Immature natural killer cell (primary cell): Measurements from ENCODE around the gene ARHGEF10L. TPM values are rescaled to one million over a fixed set of nuclear protein-coding genes. Genes with fewer than 3 reads are reported as not detected.
"Not testable (repeated sequence)": the region's sequence is repeated elsewhere in the genome, so short reads cannot be mapped to it uniquely, and the experiment has no call there.

Experiments used
- DNase-seq, 3 donors: peaks; one replicate each; pipeline ENCODE4 v3.0.0; 2022; ENCODE audit warnings: mixed read lengths in 1 of 3
- H3K27ac Mint-ChIP-seq, 6 donors: one replicate each; pipeline ENCODE4 v1.8.0; 2020; ENCODE audit warnings: mixed read lengths in 6 of 6, mild to moderate bottlenecking in 5 of 6, inconsistent platforms in 4 of 6, moderate library complexity in 3 of 6
- H3K27me3 Mint-ChIP-seq, 3 donors: one replicate each; pipeline ENCODE4 v1.8.0; 2020 to 2021; ENCODE audit warnings: low read depth in 3 of 3, mild to moderate bottlenecking in 3 of 3, mixed read lengths in 3 of 3, moderate library complexity in 3 of 3, inconsistent platforms in 1 of 3
- H3K36me3 Mint-ChIP-seq, 3 donors: one replicate each; pipeline ENCODE4 v1.8.0; 2020; ENCODE audit warnings: mixed read lengths in 3 of 3, inconsistent platforms in 2 of 3, mild to moderate bottlenecking in 2 of 3
- H3K4me1 Mint-ChIP-seq, 2 donors: one replicate each; pipeline ENCODE4 v1.8.0; 2020; ENCODE audit warnings: inconsistent platforms in 2 of 2, mild to moderate bottlenecking in 2 of 2, mixed read lengths in 2 of 2, moderate library complexity in 1 of 2
- H3K4me3 Mint-ChIP-seq, 5 donors: one replicate each; pipeline ENCODE4 v1.8.0; 2020; ENCODE audit warnings: mild to moderate bottlenecking in 5 of 5, mixed read lengths in 5 of 5, inconsistent platforms in 3 of 5, moderate library complexity in 3 of 5
- H3K9me3 Mint-ChIP-seq, 6 donors: one replicate each; pipeline ENCODE4 v1.8.0; 2020; ENCODE audit warnings: mild to moderate bottlenecking in 6 of 6, mixed read lengths in 6 of 6, inconsistent platforms in 4 of 6, moderate library complexity in 3 of 6
- polyA plus RNA-seq, 3 donors: library from polyadenylated mRNA; unstranded; fragments of 300-500 nt; fragmentation: Illumina TruSeq; gene quantifications; one replicate each; pipeline ENCODE4 v1.2.3, GENCODE V29; 2021

ARHGEF10L gene
- polyA plus RNA-seq, 3 donors from 2014 or later, result 0.17 to 0.20 TPM; not detected in 1

DNA sequence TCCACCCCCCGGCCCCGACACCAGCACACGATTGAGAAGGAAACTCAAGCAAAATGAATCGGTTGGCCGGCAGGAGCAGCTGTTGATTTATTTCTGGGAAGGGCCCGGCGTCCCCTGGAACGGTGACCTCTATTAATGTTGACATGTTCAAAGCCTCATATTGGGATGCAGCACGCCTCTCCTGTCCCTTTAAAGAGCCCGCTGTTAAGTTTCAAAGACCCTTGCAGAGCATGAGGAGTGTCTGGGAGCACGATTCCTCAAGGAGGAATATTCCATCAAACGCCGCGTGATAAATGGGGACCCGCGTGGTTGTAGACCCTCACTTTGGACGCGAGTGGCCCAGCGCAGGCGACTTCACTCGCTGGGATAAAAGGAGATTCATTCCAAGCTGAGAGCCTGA lies 194.2 kb downstream of the ARHGEF10L start:
- Mint-ChIP-seq H3K4me1 (no peaks in the 10 kb centered on the region), H3K36me3 (no peaks in the 10 kb centered on the region), H3K27me3 (peaks cover 0 to 2% (median 0%) of the 10 kb centered on the region in 3 donors), H3K9me3 (no peaks in the 10 kb centered on the region), H3K27ac (no peak overlapping the region), H3K4me3 (no peak overlapping the region)
- no peak for DNase-seq

DNA sequence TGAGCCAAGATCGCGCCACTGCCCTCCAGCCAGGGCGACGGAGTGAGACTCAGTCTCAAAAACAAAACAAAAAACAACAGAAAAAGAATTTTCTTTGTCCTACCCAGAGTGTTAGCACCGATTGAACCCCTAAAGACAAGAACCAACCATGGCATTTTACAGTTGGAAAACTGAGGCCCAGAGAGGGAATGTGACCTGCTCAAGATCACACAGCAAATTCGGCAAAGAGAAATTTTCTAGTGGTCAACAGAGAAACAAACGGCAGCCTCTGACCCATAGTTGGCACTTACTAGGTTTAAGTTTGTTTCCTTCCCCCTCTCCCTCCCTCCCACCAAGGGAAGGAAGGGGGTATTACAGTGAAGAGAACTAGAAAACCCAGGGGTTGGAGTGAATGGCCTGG lies 195.1 kb downstream of the ARHGEF10L start:
- H3K27ac Mint-ChIP-seq, result no peak overlapping the region

DNA sequence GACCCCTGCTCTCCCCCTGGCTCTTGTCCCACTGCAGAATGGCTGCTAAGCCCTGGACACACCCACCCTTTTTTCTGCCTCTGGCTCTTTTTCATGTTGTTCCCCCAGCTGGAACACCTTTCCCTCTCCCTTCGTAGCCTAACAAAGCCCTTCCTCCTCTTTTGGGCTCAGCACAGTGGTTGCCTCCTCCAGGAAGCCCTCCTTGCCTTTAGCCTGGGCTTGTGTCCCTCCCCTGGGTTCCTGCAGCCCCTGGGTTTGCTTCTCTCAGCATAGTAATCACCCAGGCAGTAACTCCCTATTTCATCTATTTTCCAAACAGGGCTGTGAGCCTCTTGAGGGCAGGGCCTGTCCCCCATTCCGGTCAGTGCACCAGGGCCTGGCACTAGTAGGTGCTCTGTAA lies 195.8 kb downstream of the ARHGEF10L start:
- Mint-ChIP-seq H3K4me1 (no peaks in the 10 kb centered on the region), H3K9me3 (no peaks in the 10 kb centered on the region), H3K27ac (no peak overlapping the region), H3K36me3 (no peaks in the 10 kb centered on the region), H3K27me3 (peaks cover 0 to 2% (median 0%) of the 10 kb centered on the region in 3 donors), H3K4me3 (no peak overlapping the region)
- no peak for DNase-seq

More for the DNA sequence above, 195.1 kb downstream of the ARHGEF10L start:
- no peak for DNase-seq
- no peaks in the 10 kb centered on the region for H3K36me3 Mint-ChIP-seq
- no peaks in the 10 kb centered on the region for H3K4me1 Mint-ChIP-seq
- H3K9me3 Mint-ChIP-seq, result no peaks in the 10 kb centered on the region
- H3K4me3 Mint-ChIP-seq, result no peak overlapping the region
- peaks cover 0 to 2% (median 0%) of the 10 kb centered on the region in 3 donors for H3K27me3 Mint-ChIP-seq

DNA sequence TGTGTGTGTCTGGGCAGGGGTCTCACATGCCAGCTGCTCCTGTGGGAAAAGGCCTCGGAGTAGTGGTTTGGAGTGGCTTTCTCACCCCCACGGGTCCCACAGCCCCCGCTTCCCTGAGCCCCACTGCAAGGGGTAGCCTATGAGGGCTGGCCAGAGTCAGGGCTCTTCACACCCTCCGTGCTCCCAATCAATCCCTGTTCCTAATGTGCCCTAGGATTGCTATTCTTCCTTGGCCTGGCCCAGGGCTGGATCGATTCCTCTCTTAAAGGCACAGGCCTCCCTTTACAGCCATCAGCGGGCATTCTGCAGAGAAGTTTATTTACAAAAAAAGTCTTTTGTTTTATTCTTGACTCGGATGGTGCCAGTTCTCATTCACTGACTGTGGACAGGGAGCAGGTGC lies 196.3 kb downstream of the ARHGEF10L start:
- Mint-ChIP-seq H3K36me3 (no peaks in the 10 kb centered on the region), H3K9me3 (no peaks in the 10 kb centered on the region), H3K4me3 (no peak overlapping the region), H3K27ac (no peak overlapping the region), H3K4me1 (no peaks in the 10 kb centered on the region), H3K27me3 (peaks cover 0 to 7% (median 0%) of the 10 kb centered on the region in 3 donors)
- no peak for DNase-seq

DNA sequence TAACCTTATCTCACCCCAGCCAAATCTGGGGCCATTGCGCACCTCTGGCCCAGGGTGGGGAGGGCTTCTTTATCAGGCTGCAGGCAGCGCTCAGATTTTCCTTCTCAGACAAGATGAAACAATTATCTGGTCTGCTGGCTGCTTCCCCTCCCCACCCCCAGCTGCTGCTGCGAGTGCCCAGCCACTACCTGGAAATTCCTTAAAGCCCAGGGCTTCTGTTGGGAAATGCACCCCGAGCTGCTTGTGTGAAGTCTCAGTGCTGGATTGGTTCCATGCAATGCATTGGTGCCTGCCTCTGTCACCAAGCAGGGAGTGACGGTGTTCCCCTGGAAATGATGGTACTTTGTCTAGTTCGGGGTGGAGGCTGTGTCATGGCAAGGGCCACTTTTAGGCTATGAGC lies 197.1 kb downstream of the ARHGEF10L start:
- no peak overlapping the region for H3K27ac Mint-ChIP-seq

DNA sequence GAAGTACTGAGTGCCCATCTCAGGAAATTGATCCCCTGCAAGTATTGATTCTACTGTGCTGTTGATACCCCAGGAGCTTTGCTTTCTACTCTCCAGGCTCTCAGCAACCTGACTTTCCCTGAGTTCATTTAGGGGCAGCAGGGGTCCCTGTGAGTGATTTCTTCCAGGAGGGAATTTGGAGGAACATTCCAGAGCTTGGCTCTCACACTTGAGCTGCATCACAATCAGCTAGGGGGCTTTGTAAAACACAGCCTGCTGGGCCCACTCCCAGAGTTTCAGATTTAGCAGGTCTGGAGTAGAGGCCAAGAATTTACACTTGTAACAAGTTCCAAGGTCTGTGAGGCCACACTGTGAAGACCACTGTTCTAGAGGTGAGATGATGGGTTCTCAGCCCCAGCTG lies 199.6 kb downstream of the ARHGEF10L start:
- H3K36me3 Mint-ChIP-seq, result no peaks in the 10 kb centered on the region
- H3K9me3 Mint-ChIP-seq, result no peaks in the 10 kb centered on the region

More for the DNA sequence above, 197.1 kb downstream of the ARHGEF10L start:
- no peaks in the 10 kb centered on the region for H3K36me3 Mint-ChIP-seq
- no peak for DNase-seq
- no peaks in the 10 kb centered on the region for H3K9me3 Mint-ChIP-seq
- no peaks in the 10 kb centered on the region for H3K4me1 Mint-ChIP-seq
- peaks cover 0 to 10% (median 2%) of the 10 kb centered on the region in 3 donors for H3K27me3 Mint-ChIP-seq
- no peak overlapping the region for H3K4me3 Mint-ChIP-seq

DNA sequence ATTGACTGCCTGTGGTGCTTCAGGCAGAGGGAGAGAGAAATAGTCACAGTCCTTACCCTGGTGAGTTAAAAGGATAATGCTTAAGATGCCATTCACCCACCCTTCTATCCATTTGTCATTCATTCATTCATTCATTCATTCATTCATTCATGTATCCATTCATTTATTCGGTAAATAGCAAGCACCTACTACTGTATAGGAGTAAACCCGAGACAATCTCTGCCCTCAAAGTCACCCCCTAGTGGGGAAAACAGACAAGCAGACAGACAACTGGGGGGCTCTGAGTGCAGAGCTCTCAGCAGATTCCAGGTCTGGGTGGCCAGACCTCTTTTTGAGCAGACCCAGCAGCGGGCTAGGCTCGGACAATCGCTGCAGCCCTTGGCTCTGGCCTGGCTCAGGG lies 201.6 kb downstream of the ARHGEF10L start:
- no peak for DNase-seq
- H3K9me3 Mint-ChIP-seq, result no peaks in the 10 kb centered on the region
- no peak overlapping the region for H3K4me3 Mint-ChIP-seq
- no peak overlapping the region for H3K27ac Mint-ChIP-seq
- H3K36me3 Mint-ChIP-seq, result no peaks in the 10 kb centered on the region
- no peaks in the 10 kb centered on the region for H3K4me1 Mint-ChIP-seq
- H3K27me3 Mint-ChIP-seq, result peaks cover 2 to 10% (median 2%) of the 10 kb centered on the region in 3 donors

More for the DNA sequence above, 199.6 kb downstream of the ARHGEF10L start:
- Mint-ChIP-seq H3K27me3 (peaks cover 2 to 10% (median 2%) of the 10 kb centered on the region in 3 donors), H3K27ac (no peak overlapping the region), H3K4me3 (no peak overlapping the region), H3K4me1 (no peaks in the 10 kb centered on the region)
- DNase-seq, result no peak

DNA sequence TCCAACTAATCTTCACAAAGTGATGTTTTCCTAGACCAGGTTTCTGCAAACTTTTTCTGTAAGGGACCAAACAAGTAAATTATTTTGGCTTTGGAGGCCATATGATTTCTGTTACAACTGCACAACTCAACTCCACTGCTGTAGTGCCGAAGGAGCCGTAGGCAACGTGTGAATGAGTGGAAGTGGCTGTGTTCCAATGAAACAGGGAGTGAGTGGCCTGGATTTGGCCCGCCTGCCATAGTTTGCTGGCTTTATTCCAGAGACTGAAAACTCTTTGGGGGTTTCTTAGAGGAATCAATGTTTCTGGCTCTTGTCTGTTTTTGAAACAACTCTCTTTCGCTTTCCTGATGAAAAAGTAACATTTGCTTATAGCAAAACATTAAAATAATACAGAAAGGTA lies 203.1 kb downstream of the ARHGEF10L start:
- no peak for DNase-seq
- Mint-ChIP-seq H3K4me1 (no peaks in the 10 kb centered on the region), H3K27ac (no peak overlapping the region), H3K27me3 (peaks cover 2 to 10% (median 4%) of the 10 kb centered on the region in 3 donors), H3K4me3 (no peak overlapping the region), H3K9me3 (no peaks in the 10 kb centered on the region), H3K36me3 (no peaks in the 10 kb centered on the region)

DNA sequence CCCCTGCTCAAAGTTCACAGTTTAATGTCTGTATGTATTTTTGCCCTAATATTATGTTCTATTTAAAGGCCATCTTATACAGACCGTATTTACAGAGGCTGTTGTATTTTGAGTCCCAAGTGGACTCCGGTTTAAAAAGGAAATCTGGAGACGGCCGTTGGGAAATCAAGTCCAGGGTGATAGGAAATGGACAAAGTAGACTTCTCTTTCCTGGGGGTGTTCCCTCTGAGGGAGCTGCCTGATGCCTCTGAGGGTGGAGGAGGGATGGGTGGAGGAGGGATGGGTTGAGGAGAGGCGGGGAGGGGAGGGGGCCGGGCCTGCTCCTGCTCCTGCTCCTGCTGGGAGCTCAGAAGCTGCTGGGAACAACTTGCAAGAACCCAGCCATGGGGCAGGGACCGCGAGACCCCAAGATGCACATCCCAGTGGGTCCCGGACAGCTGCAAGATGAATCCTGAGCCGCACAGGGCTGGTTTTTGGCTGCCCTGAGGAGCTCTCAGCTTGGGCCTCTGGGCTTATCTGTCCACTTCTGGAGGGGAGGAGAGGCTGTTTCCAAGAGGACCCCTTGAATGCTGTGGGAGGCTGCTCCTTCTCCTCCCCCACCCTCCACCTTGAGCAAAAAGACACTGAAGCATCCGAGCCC lies 203.6 kb downstream of the ARHGEF10L start:
- no peak for DNase-seq
- Mint-ChIP-seq H3K27ac (no peak overlapping the region), H3K27me3 (peaks cover 2 to 10% (median 4%) of the 10 kb centered on the region in 3 donors)

DNA sequence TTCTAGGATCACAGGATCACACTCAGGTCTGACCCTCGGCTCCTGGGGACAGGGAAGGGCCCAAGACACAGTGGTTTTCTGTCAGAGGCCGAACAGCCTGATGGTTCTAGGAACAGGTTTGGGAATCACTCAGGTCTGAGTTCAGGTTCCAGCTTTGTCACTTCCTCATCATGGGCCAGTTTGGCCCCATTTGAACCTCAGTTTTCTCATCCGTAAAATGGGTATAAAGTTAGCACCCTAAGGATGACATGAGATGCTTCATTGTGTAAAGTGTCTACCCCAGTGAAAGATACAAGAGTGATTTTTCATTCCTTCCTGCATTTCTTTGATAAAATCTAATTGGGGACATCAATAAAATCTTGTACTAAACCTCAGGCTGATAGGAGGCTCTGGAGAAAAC lies 204.4 kb downstream of the ARHGEF10L start:
- Mint-ChIP-seq H3K4me1 (no peaks in the 10 kb centered on the region), H3K4me3 (no peak overlapping the region), H3K9me3 (no peaks in the 10 kb centered on the region), H3K27me3 (peaks cover 4 to 10% (median 4%) of the 10 kb centered on the region in 3 donors), H3K36me3 (no peaks in the 10 kb centered on the region), H3K27ac (no peak overlapping the region)
- no peak for DNase-seq

More for the DNA sequence above, 203.6 kb downstream of the ARHGEF10L start:
- Mint-ChIP-seq H3K4me1 (no peaks in the 10 kb centered on the region), H3K4me3 (no peak overlapping the region), H3K9me3 (no peaks in the 10 kb centered on the region), H3K36me3 (no peaks in the 10 kb centered on the region)

DNA sequence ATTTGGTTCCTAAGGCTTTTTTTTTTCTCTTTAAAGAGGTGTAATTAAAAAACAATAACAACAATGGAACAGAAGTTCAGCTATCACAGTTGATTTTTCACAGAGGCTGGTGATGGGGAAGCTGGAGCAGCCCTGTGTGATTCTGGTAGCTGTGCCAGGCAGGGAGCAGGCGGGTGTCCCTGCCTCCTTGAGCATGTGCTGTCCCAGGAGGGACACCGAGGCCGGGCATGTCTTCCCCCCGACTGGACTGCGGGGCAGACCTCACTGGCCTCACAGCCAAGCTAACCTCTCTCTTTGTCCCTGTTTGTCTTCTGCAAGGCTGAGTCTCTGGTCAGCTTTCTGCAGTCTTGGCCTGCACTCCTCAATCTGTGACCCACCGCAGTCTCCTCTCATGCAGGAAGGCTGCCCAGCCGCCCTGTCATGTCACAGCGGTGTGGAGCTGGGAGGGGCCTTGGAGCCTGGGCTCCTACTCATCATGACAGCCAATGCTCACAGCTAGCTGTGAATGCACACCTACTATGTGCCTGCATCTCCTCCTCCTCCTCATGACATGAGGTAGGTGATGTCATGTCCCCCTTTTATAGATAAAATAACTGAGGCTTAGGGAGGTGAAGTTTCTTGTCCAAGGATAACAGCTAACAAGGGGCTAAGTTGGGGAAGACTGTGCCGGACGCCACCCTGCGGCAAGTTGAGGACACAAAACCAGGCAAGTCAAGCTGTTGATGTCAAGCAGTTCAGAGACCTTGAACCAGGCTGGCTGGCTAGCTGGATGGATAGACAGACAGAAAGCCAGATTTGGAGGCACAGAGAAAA lies 205.4 kb downstream of the ARHGEF10L start:
- Mint-ChIP-seq H3K9me3 (no peaks in the 10 kb centered on the region), H3K4me1 (no peaks in the 10 kb centered on the region), H3K4me3 (no peak overlapping the region), H3K27ac (no peak overlapping the region), H3K36me3 (no peaks in the 10 kb centered on the region), H3K27me3 (peaks cover 4 to 10% (median 5%) of the 10 kb centered on the region in 3 donors)
- no peak for DNase-seq

DNA sequence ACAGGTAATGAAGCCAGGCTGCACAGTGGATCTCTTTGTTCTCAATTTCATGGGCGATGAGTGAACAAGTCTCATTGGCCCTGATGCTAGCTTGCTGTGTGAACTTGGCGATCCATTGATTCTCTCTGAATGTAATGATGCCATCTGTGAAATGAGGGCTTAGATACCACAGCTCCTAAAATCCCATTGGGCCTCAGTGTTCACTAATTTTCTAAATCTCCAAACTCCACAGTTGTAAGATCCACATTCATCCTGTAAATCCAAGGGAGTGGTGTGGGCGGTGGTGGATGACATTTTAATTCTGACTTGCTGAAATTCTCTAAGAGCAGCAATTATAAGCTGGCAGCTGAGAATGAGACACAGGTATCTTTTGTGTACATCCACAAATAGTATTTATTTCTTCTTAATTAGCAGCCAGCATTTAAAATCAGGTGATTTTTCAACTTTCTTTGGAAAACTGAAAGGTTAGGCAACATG lies 206.0 kb downstream of the ARHGEF10L start:
- no peaks in the 10 kb centered on the region for H3K4me1 Mint-ChIP-seq
- H3K27ac Mint-ChIP-seq, result no peak overlapping the region
- H3K36me3 Mint-ChIP-seq, result no peaks in the 10 kb centered on the region
- DNase-seq, result no peak
- H3K4me3 Mint-ChIP-seq, result no peak overlapping the region
- peaks cover 4 to 8% (median 5%) of the 10 kb centered on the region in 3 donors for H3K27me3 Mint-ChIP-seq
- H3K9me3 Mint-ChIP-seq, result no peaks in the 10 kb centered on the region

DNA sequence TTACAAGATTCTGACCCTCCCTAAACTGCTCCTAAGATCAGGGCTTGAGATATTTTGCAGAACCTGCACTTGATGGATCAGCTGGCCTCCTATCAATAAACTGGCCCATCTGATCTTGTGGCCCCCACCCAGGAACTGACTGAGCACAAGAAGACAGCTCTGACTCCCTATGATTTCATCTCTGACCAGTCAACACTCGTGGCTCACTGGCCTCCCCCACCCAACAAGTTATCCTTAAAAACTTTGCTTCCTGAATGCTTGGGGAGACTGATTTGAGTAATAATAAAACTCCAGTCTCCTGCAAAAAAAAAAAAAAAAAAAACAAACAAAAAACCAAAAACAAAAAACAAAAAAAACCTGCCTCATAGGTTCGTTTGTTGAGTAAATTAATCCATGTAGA lies 206.8 kb downstream of the ARHGEF10L start:
- not testable (repeated sequence) for H3K9me3 Mint-ChIP-seq, DNase-seq, H3K4me3 Mint-ChIP-seq, H3K36me3 Mint-ChIP-seq, H3K27me3 Mint-ChIP-seq, H3K27ac Mint-ChIP-seq, H3K4me1 Mint-ChIP-seq

DNA sequence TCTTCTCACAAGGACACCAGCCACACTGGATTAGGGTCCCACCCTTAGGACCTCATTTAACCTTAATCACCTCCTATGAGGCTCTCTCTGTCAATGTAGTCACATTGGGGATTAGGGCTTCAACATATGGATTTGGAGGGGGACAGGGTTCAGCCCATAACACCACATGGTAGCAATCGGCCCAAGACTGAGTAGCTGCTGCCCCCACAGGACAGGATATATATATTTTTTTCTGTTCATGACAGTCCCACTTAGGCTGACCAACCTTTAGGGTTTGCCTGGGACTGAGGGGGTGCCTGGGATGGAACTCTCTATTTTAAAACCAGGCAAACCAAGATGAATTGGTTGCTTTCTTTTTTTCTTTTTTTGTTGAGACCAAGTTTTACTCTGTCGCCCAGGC lies 207.4 kb downstream of the ARHGEF10L start:
- Mint-ChIP-seq H3K4me1 (no peaks in the 10 kb centered on the region), H3K27ac (no peak overlapping the region), H3K27me3 (peaks cover 2 to 4% (median 4%) of the 10 kb centered on the region in 3 donors), H3K36me3 (no peaks in the 10 kb centered on the region), H3K9me3 (no peaks in the 10 kb centered on the region), H3K4me3 (no peak overlapping the region)
- no peak for DNase-seq
